Activated CD8-positive, alpha-beta T cell treated with anti-CD3 and anti-CD28 coated beads for 36 hours (primary cell): ENCODE measurements around the gene SELENBP1. TPM values are rescaled to one million over a fixed set of nuclear protein-coding genes. Genes with fewer than 3 reads are reported as not detected.

Experiments used
- ATAC-seq: fragments of 200-7000 bp; cut with Tn5 transposase; one replicate; pipeline ENCODE4 v1.10.0; 2021; ENCODE audit warnings: mild to moderate bottlenecking, moderate library complexity
- CTCF ChIA-PET: fragments of 350-600 bp; sonication (Branson Sonifier 250); formaldehyde crosslinking; loops from one replicate; lab custom pipeline; 2021; ENCODE audit warnings: antibody characterized with exemption; lab: Charles Lee
- POLR2A ChIA-PET: fragments of 350-600 bp; sonication (Branson Sonifier 250); formaldehyde crosslinking; loops from one replicate; lab custom pipeline; 2021; ENCODE audit warnings: antibody characterized with exemption; lab: Charles Lee
- DNase-seq: peaks from one replicate; pipeline ENCODE4 v3.0.0-alpha.2; 2020
- H3K27ac Mint-ChIP-seq: one replicate; pipeline ENCODE4 v1.8.0; 2021; ENCODE audit warnings: mild to moderate bottlenecking, mixed read lengths
- H3K27me3 Mint-ChIP-seq: one replicate; pipeline ENCODE4 v1.8.0; 2021; ENCODE audit warnings: mixed read lengths
- H3K36me3 Mint-ChIP-seq: one replicate; pipeline ENCODE4 v1.8.0; 2021; ENCODE audit warnings: low read depth, mixed read lengths
- H3K4me1 Mint-ChIP-seq: one replicate; pipeline ENCODE4 v1.8.0; 2021; ENCODE audit warnings: low read depth, mixed read lengths
- H3K4me3 Mint-ChIP-seq: one replicate; pipeline ENCODE4 v1.8.0; 2021; ENCODE audit warnings: mild to moderate bottlenecking, moderate library complexity, mixed read lengths
- H3K9me3 Mint-ChIP-seq: one replicate; pipeline ENCODE4 v1.8.0; 2021; ENCODE audit warnings: mixed read lengths
- CTCF ChIP-seq: fragments of 200-600 bp; IDR thresholded peaks from one replicate; pipeline ENCODE4 v1.8.0; 2022; ENCODE audit warnings: antibody characterized with exemption, mild to moderate bottlenecking
- intact Hi-C: fragments of 100-400 bp; cut with micrococcal nuclease; formaldehyde crosslinking; loops from one replicate; pipeline ENCODE4 v1.10.0; 2022
- total RNA-seq, 2 experiments: library from RNA; stranded (reverse); gene quantifications; one replicate each; pipeline ENCODE4 v1.2.3, GENCODE V29; 2021

Gene SELENBP1
- total RNA-seq, 2 experiments from 2014 or later = not detected

- Mint-ChIP-seq H3K9me3 (no peaks in the 10 kb centered on the region), H3K27me3 (no peaks in the 10 kb centered on the region), H3K4me3 (no peak overlapping the region), H3K4me1 (no peaks in the 10 kb centered on the region), H3K36me3 (no peaks in the 10 kb centered on the region), H3K27ac (no peak overlapping the region)
- TF ChIP-seq CTCF = no peak
- POLR2A ChIA-PET = no interaction called here
- DNase-seq = no peak
- ATAC-seq = no peak
- intact Hi-C loops = no loop called here
- CTCF ChIA-PET = interaction anchor here (0.8 to 1.7 kb wide), 2 partner anchors 29 to 69 kb away, joined by 5 read pairs; no protein-coding TSS in a partner anchor
Measured at GRCh38 chr1:151369621-151370048, 2.9 kb downstream of the SELENBP1 start.

- DNase-seq = no peak
- Mint-ChIP-seq H3K36me3 (no peaks in the 10 kb centered on the region), H3K27ac (no peak overlapping the region), H3K9me3 (no peaks in the 10 kb centered on the region), H3K4me3 (no peak overlapping the region), H3K4me1 (no peaks in the 10 kb centered on the region), H3K27me3 (no peaks in the 10 kb centered on the region)
- intact Hi-C loops = no loop called here
- ChIA-PET POLR2A (no interaction called here), CTCF (interaction anchor here (1.7 kb wide), 1 partner anchor 29 kb away, joined by 5 read pairs; no protein-coding TSS in a partner anchor)
- TF ChIP-seq CTCF = no peak
- no peak for ATAC-seq
Measured at GRCh38 chr1:151369302-151369610, 3.2 kb downstream of the SELENBP1 start.

GRCh38 chr1:151368393-151369301, 3.9 kb downstream of the SELENBP1 start:
- Mint-ChIP-seq H3K9me3 (no peaks in the 10 kb centered on the region), H3K27me3 (no peaks in the 10 kb centered on the region), H3K4me1 (no peaks in the 10 kb centered on the region), H3K27ac (no peak overlapping the region), H3K36me3 (no peaks in the 10 kb centered on the region), H3K4me3 (no peak overlapping the region)
- CTCF ChIA-PET = interaction anchor here (0.6 to 1.7 kb wide), 3 partner anchors 28 to 67 kb away, joined by 3 to 5 read pairs (median 5); no protein-coding TSS in a partner anchor
- ATAC-seq (no peak), DNase-seq (no peak)
- no peak for TF ChIP-seq CTCF
- POLR2A ChIA-PET = interaction anchor here (1.1 kb wide), 1 partner anchor 32 kb away, joined by 3 read pairs; no protein-coding TSS in a partner anchor
- intact Hi-C loops = no loop called here

- no peak overlapping the region for H3K27ac Mint-ChIP-seq
- DNase-seq (no peak), ATAC-seq (no peak)
- no peaks in the 10 kb centered on the region for H3K36me3 Mint-ChIP-seq
- H3K27me3 Mint-ChIP-seq = no peaks in the 10 kb centered on the region
- POLR2A ChIA-PET = interaction anchor here (0.6 to 1.1 kb wide), 2 partner anchors 26 to 33 kb away, joined by 3 to 4 read pairs; no protein-coding TSS in a partner anchor
- no peak for TF ChIP-seq CTCF
- H3K9me3 Mint-ChIP-seq = peaks cover 3% of the 10 kb centered on the region
- H3K4me3 Mint-ChIP-seq = no peak overlapping the region
- no peaks in the 10 kb centered on the region for H3K4me1 Mint-ChIP-seq
- CTCF ChIA-PET = interaction anchor here (1.5 kb wide), 1 partner anchor 27 kb away, joined by 5 read pairs; no protein-coding TSS in a partner anchor
- intact Hi-C loops = no loop called here
Measured at GRCh38 chr1:151367658-151368392, 4.7 kb downstream of the SELENBP1 start.
